Umbilical cord (tissue), 2 donors: ENCODE data around the gene KLHDC9. TPM values are rescaled to one million over a fixed set of nuclear protein-coding genes. Genes with fewer than 3 reads are reported as not detected.
A peak's percentile ranks its signal among the peaks of the same experiment; 100 is the strongest.
"Not testable (repeated sequence)": the region's sequence is repeated elsewhere in the genome, so short reads cannot be mapped to it uniquely, and the experiment has no call there.

Source experiments
- DNase-seq: peaks from one replicate; pipeline ENCODE4 v3.0.0-alpha.2; 2015; ENCODE audit warnings: low spot score
- total RNA-seq: library from RNA; depleted of rRNA; stranded (reverse); fragments of >200 nt; gene quantifications from one replicate; pipeline ENCODE4 v1.2.3, GENCODE V29; 2014; ENCODE audit warnings: low replicate concordance; ENCODE audit not compliant: insufficient read depth

Gene KLHDC9
- 10.6 TPM for total RNA-seq

DNA sequence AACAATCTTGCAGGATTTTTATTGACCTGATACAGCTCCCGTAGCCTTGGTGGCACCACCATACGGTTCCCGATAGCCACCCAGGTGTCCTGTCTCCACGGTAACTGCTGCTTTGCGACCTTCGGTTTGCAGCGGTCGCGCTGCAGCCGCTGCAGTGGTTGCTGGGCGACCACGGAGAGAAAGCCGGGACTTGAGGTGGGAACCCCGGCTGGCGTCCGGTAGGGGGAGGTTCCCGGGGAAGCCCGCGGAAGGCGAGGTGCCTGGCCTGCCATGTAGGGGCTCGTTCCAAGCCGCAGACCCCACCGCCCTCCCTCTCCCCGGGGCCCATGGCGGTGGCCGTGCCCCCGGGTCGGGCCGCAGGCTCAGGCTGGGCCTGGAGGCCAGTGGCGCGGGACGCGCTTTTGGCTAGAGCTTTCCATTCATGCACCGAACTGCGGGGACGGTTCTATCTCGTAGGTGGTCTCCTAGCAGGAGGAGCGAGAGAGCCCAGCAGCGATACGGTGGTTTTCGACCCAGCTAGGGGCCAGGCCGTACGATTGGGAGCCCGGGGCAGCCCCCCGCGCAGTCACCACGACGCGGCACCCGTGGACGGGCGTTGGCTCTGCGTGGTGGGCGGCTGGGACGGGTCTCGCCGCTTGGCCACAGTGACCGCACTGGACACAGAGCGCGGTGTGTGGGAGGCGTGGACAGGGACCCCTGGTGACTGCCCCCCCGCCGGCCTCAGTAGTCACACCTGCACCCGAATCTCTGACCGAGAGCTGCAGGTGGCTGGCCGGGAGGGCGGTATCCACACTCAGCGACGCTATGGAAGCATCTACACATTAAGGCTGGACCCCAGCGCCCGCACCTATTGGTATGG, at the start of gene KLHDC9:
TSS of gene KLHDC9 (plus strand) at position 152 of the 859 bp plus-strand sequence. CDS start at position 327, 175 bp downstream.
- DNase-seq = peak; percentile 83

DNA sequence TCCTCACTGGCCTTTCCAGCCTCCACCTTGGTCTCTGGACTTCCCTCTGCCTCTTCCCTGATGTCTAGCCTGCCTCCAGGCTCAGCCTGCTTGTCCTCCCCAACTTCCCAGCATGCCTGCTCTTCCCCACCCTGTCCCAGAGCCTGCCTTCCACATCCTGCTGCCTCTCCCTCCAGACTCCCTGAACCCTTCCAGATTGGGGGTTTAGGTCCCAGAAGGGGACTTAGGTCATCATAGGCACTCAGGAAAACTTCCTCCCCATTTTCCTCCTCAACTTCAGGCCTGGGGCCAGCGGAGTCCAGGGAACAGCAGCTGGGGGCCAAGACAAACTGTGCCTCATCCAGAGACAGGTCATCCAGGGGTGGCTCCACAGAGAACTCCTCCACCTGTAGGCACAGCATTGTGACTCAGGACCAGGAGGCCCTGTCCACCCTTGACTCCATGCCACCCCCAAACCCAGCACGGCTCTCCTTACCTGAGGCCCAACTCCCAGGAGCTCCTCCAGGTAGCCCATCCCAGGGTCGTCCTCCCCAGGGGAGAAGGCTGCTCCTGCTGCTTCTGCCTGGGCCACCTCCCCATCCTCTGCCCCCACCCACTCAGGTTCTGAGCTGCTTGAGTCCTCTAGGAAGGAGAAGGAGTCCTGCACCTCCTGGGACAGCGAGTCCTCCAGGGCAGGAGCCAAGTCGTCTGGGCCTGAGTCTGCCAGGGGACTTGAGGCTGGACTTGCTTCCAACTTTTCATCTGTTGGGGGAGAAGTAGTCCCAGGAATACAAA, 49.0 kb upstream of the KLHDC9 start:
- no peak for DNase-seq

DNA sequence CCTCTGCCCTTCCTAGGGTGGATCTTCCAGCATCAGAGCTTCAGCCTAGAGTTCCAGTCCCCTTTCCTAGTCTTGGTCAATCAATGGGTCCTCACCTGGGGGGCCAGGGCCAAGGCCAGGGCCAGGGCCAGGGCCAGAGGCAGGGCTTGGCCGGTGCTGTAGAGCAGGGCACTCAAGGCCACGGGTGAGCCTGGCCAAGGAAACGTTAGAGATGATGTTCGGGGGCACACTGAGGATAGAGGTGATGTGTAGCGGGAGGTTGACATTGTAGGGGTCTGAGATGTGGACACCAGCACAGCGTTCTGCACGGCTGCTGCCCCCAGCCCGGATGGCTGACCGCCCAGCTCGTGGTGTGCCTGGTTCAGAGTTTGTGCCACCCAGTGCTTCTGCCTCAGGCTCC, 46.9 kb upstream of the KLHDC9 start:
- DNase-seq = no peak

DNA sequence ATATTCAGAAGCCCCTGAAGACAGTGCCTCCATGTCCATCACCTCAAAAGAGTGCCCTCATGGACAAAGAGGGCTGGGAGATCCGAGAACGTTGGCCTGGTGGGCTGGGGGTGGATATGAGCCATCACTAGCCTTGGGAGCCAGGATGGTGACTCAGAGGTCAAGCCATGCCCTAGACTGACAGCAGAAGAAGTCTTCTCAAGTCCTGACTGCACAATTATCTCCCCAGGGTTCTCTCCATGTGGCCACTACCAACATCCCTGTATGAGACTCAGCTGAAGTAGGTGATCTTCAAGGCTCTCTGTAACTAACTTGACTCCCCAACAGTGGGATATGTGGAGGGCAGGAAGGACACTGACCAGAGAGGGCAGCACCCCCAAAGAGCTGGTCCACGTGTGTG, 45.3 kb upstream of the KLHDC9 start:
- no peak for DNase-seq

GRCh38 chr1:161054232-161054631, 43.9 kb upstream of the KLHDC9 start:
- no peak for DNase-seq

DNA sequence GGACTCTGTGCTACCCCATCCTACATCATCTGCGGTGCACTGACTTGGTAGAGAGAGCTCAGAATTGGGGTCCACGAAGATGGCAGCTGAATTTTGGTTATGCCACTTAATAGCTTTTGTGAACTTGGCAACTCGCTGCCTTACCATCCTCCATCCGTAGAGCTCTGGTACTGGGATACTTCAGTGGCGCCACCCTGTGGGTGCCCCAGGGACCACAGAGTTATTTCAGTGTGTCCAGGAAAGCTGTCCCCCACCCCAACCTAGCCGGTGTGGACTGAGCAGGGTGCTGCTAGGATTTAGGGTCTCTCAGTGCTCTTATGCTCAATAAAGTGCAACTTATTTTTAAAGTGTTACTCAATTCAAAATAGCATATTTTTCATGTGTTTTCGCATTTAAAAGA, 43.4 kb upstream of the KLHDC9 start:
- DNase-seq = no peak

- no peak for DNase-seq
Observed at GRCh38 chr1:161059293-161059692, 38.9 kb upstream of the KLHDC9 start.

GRCh38 chr1:161061419-161061818, 36.7 kb upstream of the KLHDC9 start:
- no peak for DNase-seq

DNA sequence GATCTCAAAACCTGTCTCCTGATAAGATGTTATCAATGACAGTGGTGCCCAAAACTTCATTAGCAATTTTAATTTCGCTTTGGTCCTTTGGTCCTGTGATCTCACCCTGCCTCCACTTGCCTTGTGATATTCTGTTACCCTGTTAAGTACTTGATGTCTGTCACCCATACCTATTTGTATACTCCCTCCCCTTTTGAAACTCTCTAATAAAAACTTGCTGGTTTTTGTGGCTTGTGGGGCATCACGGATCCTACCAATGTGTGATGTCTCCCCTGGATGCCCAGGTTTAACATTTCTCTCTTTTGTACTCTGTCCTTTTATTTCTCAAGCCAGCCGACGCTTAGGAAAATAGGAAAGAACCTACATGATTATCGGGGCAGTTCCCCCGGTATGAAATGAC, 34.2 kb upstream of the KLHDC9 start:
- DNase-seq = not testable (repeated sequence)

GRCh38 chr1:161065681-161066080, 32.5 kb upstream of the KLHDC9 start:
- DNase-seq = not testable (repeated sequence)

DNA sequence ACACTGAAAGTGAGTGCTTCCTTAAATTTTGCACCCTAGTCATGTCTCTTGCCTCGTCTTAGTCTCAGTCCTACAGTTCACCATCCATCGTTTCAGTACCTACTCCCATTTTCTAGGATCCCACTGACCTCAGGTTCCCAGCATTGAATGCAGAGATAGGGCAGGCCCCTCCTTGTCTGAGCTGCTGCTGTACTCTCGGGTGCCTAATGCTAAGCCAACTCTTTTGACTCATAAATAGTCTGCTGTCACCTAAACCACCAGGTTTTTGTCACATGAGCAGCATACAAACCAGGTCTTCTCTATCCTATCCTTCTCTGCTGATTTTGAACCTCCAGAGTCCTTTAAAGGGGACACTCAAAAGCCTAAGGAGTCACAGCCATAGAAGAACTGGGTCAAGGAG, 31.5 kb upstream of the KLHDC9 start:
- no peak for DNase-seq

DNA sequence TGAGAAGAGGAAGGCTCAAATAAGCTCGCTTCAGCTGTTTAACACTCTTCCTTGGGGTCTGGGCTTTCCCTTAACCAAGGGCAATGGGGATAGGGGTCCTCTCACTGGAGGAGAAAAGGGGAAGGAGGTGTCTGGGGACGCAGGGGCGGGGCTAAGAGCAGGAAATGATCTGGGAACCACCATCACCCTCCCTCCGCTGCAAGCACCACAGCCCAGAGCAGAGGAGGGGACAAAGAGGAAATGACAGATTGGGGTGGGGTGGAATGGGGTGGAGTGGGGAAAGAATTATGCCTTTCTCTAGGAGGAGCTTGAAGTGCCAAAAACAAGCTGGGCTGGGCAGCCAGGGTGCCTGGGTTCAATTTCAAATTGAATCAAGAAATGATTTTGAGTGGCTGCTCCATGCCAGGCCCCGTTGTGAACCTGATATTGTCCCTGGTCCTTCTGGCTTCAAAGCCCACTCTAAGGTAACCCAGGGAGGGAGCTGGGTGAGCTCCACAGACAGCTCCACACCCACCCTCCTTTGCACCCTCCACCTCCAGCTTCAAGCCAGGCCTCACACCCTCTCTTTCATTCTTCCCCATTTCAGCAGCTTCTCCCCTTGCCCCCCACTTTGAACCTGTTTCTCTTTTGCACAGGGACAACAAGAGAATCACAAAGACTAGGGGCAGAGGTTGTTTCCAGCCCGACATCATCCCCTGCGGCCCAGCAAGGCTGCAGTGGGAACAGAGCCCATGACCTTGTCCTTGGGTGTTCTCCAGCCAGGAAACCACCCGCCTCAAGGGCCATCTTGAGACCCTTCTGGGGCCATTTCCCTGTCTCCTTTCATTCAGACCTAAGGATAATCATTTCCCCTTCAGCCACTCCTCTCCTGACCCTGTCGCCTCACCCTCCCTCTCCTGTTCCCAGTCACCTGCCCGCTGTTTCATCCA, 29.6 kb upstream of the KLHDC9 start:
- peak; percentile 55 for DNase-seq

- DNase-seq = no peak
Observed at GRCh38 chr1:161069241-161069640, 28.9 kb upstream of the KLHDC9 start.

- peak; percentile 33 for DNase-seq
Observed at GRCh38 chr1:161069731-161070270, 28.4 kb upstream of the KLHDC9 start, which contains the start of gene ARHGAP30. TSS of gene ARHGAP30 (minus strand) at chr1:161069891. CDS start at chr1:161069624, 267 bp downstream.

DNA sequence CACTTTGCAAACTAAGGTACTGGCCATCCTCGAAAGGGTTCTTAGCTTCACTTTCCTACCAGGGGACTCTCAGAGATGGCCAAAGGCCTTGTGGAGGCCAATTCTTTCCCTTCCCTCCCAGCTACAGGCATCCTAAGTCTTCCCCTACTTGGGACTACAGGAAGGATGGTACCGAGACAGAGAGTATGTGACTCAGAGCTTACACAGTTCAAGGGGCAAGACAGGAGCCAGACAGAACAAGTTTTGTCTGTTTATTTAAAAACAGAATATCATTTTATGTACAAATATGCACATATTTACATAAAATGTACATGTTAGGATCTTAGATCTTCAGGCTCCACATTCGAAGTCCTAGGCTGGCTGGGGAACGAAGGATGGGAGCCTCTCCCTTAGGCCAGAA, 27.4 kb upstream of the KLHDC9 start:
- DNase-seq = no peak

- DNase-seq = peak; percentile 70
Observed at GRCh38 chr1:161071886-161072371, 26.2 kb upstream of the KLHDC9 start.

GRCh38 chr1:161072751-161073449, 25.3 kb upstream of the KLHDC9 start:
- DNase-seq = no peak

DNA sequence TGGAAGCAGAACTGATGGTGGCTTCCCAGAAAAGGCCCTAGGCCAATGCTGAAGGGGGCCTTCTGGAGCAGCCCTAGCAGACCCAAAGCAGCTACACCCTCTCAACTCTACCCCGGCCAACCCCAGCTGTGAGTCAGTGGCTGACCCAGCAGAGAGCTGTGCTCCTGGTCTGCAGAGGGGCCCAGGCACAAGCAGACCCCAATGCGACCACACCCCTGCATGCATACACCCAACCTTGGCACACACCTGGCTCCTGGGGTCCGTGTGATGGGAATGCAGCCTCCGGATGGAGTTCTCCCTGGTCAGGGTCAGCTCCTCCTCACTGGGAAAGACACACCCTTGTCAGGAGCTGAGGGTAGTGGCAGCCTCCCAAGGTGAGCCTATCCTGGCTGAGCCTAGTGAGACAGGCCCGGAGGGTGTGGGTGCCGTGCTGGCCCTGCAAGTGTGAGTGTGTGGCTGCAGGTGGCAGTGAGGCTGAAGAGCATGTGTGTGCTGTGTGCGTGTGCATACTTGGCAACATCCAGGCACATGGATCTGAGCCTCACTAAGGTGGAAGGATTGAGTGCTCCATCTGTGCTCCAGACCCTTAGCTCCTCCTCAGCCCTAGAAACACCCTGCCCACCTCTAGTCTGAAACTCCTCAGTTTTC, 24.6 kb upstream of the KLHDC9 start:
- no peak for DNase-seq

- peak; percentile 54 for DNase-seq
Observed at GRCh38 chr1:161074676-161075368, 23.3 kb upstream of the KLHDC9 start.
